Smooth muscle cell (in vitro differentiated cells): ENCODE measurements around the gene TRIM46. TPM values are rescaled to one million over a fixed set of nuclear protein-coding genes. Genes with fewer than 3 reads are reported as not detected.

ENCODE experiments used
- DNase-seq: peaks from one replicate; lab custom pipeline; 2025; ENCODE audit not compliant: unreplicated experiment; lab: John Stamatoyannopoulos, UW
- H2AFZ ChIP-seq: fragments of 200-600 bp; sonication (generic); 2 replicates; pipeline ENCODE4 v1.6.0; 2016; ENCODE audit warnings: antibody characterized with exemption, low read depth, mild to moderate bottlenecking
- H3F3A ChIP-seq: fragments of 200-600 bp; sonication (generic); 2 replicates; pipeline ENCODE4 v1.6.0; 2017; ENCODE audit warnings: antibody characterized with exemption, low read depth
- H3K27ac ChIP-seq: fragments of 200-600 bp; sonication (generic); 2 replicates; pipeline ENCODE4 v1.5.1; 2016; ENCODE audit warnings: low read depth, mild to moderate bottlenecking
- H3K27me3 ChIP-seq: fragments of 200-600 bp; sonication (generic); 2 replicates; pipeline ENCODE4 v1.6.1; 2016; ENCODE audit warnings: low read depth, mild to moderate bottlenecking
- H3K36me3 ChIP-seq: fragments of 200-600 bp; sonication (generic); 2 replicates; pipeline ENCODE4 v1.5.1; 2016; ENCODE audit warnings: low read depth
- H3K4me1 ChIP-seq: fragments of 200-600 bp; sonication (generic); 2 replicates; pipeline ENCODE4 v1.5.1; 2016; ENCODE audit warnings: low read depth
- H3K4me2 ChIP-seq: fragments of 200-600 bp; sonication (generic); 2 replicates; pipeline ENCODE4 v1.6.0; 2016; ENCODE audit warnings: mild to moderate bottlenecking
- H3K4me3 ChIP-seq: fragments of 200-600 bp; sonication (generic); 2 replicates; pipeline ENCODE4 v1.5.1; 2016; ENCODE audit warnings: mild to moderate bottlenecking
- H3K79me2 ChIP-seq: fragments of 200-600 bp; sonication (generic); 2 replicates; pipeline ENCODE4 v1.6.0; 2016; ENCODE audit warnings: low read depth, mild to moderate bottlenecking
- H3K9ac ChIP-seq: fragments of 200-600 bp; sonication (generic); 2 replicates; pipeline ENCODE4 v1.6.0; 2016; ENCODE audit warnings: low read depth
- H3K9me3 ChIP-seq: fragments of 200-600 bp; sonication (generic); replicated peaks from 2 replicates; pipeline ENCODE4 v1.5.1; 2016; ENCODE audit warnings: low read depth
- H4K20me1 ChIP-seq: fragments of 200-600 bp; sonication (generic); 2 replicates; pipeline ENCODE4 v1.6.0; 2016; ENCODE audit warnings: low read depth
- CTCF ChIP-seq: fragments of 200-600 bp; sonication (generic); IDR thresholded peaks from 2 replicates; pipeline ENCODE4 v1.5.1; 2017; ENCODE audit warnings: borderline replicate concordance, mild to moderate bottlenecking, antibody characterized with exemption; ENCODE audit not compliant: insufficient read depth, poor library complexity, severe bottlenecking
- WGBS: methylation state at CpG from one replicate; pipeline ENCODE4 v1.1.7; 2016; ENCODE audit warnings: low lambda C conversion rate; 5-methylcytosine and 5-hydroxymethylcytosine counted together
- polyA plus RNA-seq: library from polyadenylated mRNA; unstranded; fragments of >200 nt; fragmentation: Nextera tagmentation; extraction: Ambion mirVana; gene quantifications from 2 replicates; pipeline ENCODE4 v1.2.1, GENCODE V29; 2016
- total RNA-seq: library from RNA; depleted of rRNA; stranded (reverse); fragments of >200 nt; gene quantifications from 2 replicates; pipeline ENCODE4 v1.2.3, GENCODE V29; 2014

Gene TRIM46
- total and polyA plus RNA-seq, 2 experiments from 2014 or later = 3.6 to 3.8 TPM

- Histone ChIP-seq H3K27ac (peak overlapping the region; percentile 99), H3F3A (no peaks in the 10 kb centered on the region), H3K4me2 (peak overlapping the region; percentile 90), H3K4me3 (peak overlapping the region; percentile 67), H3K9me3 (no peaks in the 10 kb centered on the region), H3K4me1 (peaks cover 3% of the 10 kb centered on the region), H3K36me3 (no peaks in the 10 kb centered on the region), H2AFZ (no peak overlapping the region), H3K9ac (no peak overlapping the region), H4K20me1 (no peaks in the 10 kb centered on the region), H3K79me2 (peaks cover 22% of the 10 kb centered on the region), H3K27me3 (no peaks in the 10 kb centered on the region)
- WGBS = 95% methylated on average over 6 of the region's 6 CpGs
- TF ChIP-seq CTCF = no peak
- DNase-seq = no peak
Measured at GRCh38 chr1:155137154-155137949, 36.3 kb upstream of the TRIM46 start.

- WGBS = 1% methylated on average over 41 of the region's 42 CpGs
Measured at GRCh38 chr1:155139895-155140629, 33.6 kb upstream of the TRIM46 start, which contains the start of gene DPM3. TSS of gene DPM3 (minus strand) at chr1:155140531. CDS start at chr1:155140240, 291 bp downstream.

GRCh38 chr1:155140630-155140953 lies 33.1 kb upstream of the TRIM46 start:
- Histone ChIP-seq H3F3A (no peaks in the 10 kb centered on the region), H3K9ac (peak overlapping the region; percentile 77), H3K79me2 (peaks cover 22% of the 10 kb centered on the region), H3K4me3 (peak overlapping the region; percentile 68), H4K20me1 (no peaks in the 10 kb centered on the region), H3K4me2 (peak overlapping the region; percentile 83), H2AFZ (peak overlapping the region; percentile 99), H3K36me3 (no peaks in the 10 kb centered on the region), H3K27me3 (no peaks in the 10 kb centered on the region), H3K4me1 (peaks cover 3% of the 10 kb centered on the region), H3K27ac (no peak overlapping the region), H3K9me3 (no peaks in the 10 kb centered on the region)
- WGBS = 6% methylated on average over 11 of the region's 11 CpGs
- no peak for DNase-seq
- TF ChIP-seq CTCF = no peak

More at GRCh38 chr1:155139895-155140629, 33.6 kb upstream of the TRIM46 start, which contains the start of gene DPM3:
- no peak for TF ChIP-seq CTCF
- H3K27ac ChIP-seq = peak within 1 kb of the TSS; percentile 87
- H3K79me2 ChIP-seq = peaks cover 22% of the 10 kb centered on the region
- peak within 1 kb of the TSS; percentile 68 for H3K4me3 ChIP-seq
- H3F3A ChIP-seq = no peaks in the 10 kb centered on the region
- H4K20me1 ChIP-seq = no peaks in the 10 kb centered on the region
- H3K27me3 ChIP-seq = no peaks in the 10 kb centered on the region
- peak within 1 kb of the TSS; percentile 77 for H3K9ac ChIP-seq
- H3K4me1 ChIP-seq = peaks cover 3% of the 10 kb centered on the region
- peak within 1 kb of the TSS; percentile 99 for H2AFZ ChIP-seq
- peak; percentile 52 for DNase-seq
- H3K9me3 ChIP-seq = no peaks in the 10 kb centered on the region
- peak within 1 kb of the TSS; percentile 83 for H3K4me2 ChIP-seq
- no peaks in the 10 kb centered on the region for H3K36me3 ChIP-seq
